GM12878 (cell line): ENCODE results near the gene SLAMF1. TPM values are rescaled to one million over a fixed set of nuclear protein-coding genes. Genes with fewer than 3 reads are reported as not detected.

ENCODE experiments used
- ATF3 ChIP-seq: IDR thresholded peaks from 2 replicates; pipeline ENCODE4 v1.6.1; 2011; ENCODE audit warnings: low read depth, mild to moderate bottlenecking, low read length, moderate library complexity, borderline replicate concordance; ENCODE audit errors: extremely low read depth
- BCL11A ChIP-seq: IDR thresholded peaks from 2 replicates; pipeline ENCODE4 v1.6.1; 2011; ENCODE audit warnings: low read depth, low read length
- BMI1 ChIP-seq: fragments of 450-650 bp; IDR thresholded peaks from 2 replicates; pipeline ENCODE4 v1.6.1; 2016; ENCODE audit warnings: mild to moderate bottlenecking, moderate library complexity, borderline replicate concordance
- CBFB ChIP-seq: IDR thresholded peaks from 2 replicates; pipeline ENCODE4 v1.6.1; 2016; ENCODE audit warnings: antibody characterized with exemption, low read depth
- E2F8 ChIP-seq: fragments of 450-650 bp; IDR thresholded peaks from 2 replicates; pipeline ENCODE4 v1.6.1; 2018; ENCODE audit warnings: mild to moderate bottlenecking, low read depth, moderate library complexity; ENCODE audit not compliant: partially characterized antibody
- EGR1 ChIP-seq, 2 experiments: IDR thresholded peaks; 1 replicate in 1 of 2; 2 replicates in 1 of 2; pipeline ENCODE4 v1.6.1; 2011 to 2012; ENCODE audit warnings: low read depth in 2 of 2, low read length in 2 of 2, borderline replicate concordance in 1 of 2, mild to moderate bottlenecking in 1 of 2, moderate library complexity in 1 of 2
- ELK1 ChIP-seq: IDR thresholded peaks from 2 replicates; pipeline ENCODE4 v1.6.1; 2012; ENCODE audit warnings: low read depth, low read length, improper control_type of control experiment
- HDGF ChIP-seq: fragments of 450-650 bp; IDR thresholded peaks from 2 replicates; pipeline ENCODE4 v1.6.1; 2016; ENCODE audit warnings: antibody characterized with exemption
- IKZF2 ChIP-seq, 2 experiments: fragments of 450-650 bp; IDR thresholded peaks; 2 replicates each; pipeline ENCODE4 v1.6.1; 2017; ENCODE audit warnings: mild to moderate bottlenecking in 2 of 2, moderate library complexity in 2 of 2
- IRF4 ChIP-seq: IDR thresholded peaks from 2 replicates; pipeline ENCODE4 v1.6.1; 2011; ENCODE audit warnings: low read depth, low read length
- IRF5 ChIP-seq: fragments of 450-650 bp; IDR thresholded peaks from 2 replicates; pipeline ENCODE4 v1.6.1; 2017; ENCODE audit warnings: borderline replicate concordance
- JUNB ChIP-seq: IDR thresholded peaks from 2 replicates; pipeline ENCODE4 v1.6.1; 2016; ENCODE audit warnings: antibody characterized with exemption, mild to moderate bottlenecking
- KAT2A ChIP-seq: conservative IDR thresholded peaks from 2 replicates; pipeline ENCODE4 v1.6.1; 2011; ENCODE audit warnings: low read depth, low read length; ENCODE audit not compliant: control insufficient read depth
- KDM1A ChIP-seq: fragments of 200-600 bp; sonication (generic); IDR thresholded peaks from 2 replicates; pipeline ENCODE4 v1.6.1; 2016; ENCODE audit warnings: borderline replicate concordance
- MYC ChIP-seq: IDR thresholded peaks from 2 replicates; pipeline ENCODE4 v1.6.1; 2011; ENCODE audit warnings: mild to moderate bottlenecking, low read length, moderate library complexity, inconsistent platforms; ENCODE audit not compliant: insufficient read depth, insufficient replicate concordance, insufficient read length, severe bottlenecking
- NR2C1 ChIP-seq: fragments of 450-650 bp; IDR thresholded peaks from 2 replicates; pipeline ENCODE4 v1.6.1; 2017; ENCODE audit warnings: antibody characterized with exemption, mild to moderate bottlenecking, moderate library complexity
- NRF1 ChIP-seq: conservative IDR thresholded peaks from 2 replicates; pipeline ENCODE4 v1.6.1; 2011; ENCODE audit warnings: mild to moderate bottlenecking, low read depth, low read length, improper control_type of control experiment
- TAF1 ChIP-seq: IDR thresholded peaks from 2 replicates; pipeline ENCODE4 v1.6.1; 2011; ENCODE audit warnings: mild to moderate bottlenecking, low read depth, low read length, borderline replicate concordance
- TBL1XR1 ChIP-seq: IDR thresholded peaks from 2 replicates; pipeline ENCODE4 v1.6.1; 2012; ENCODE audit warnings: low read depth, low read length, improper control_type of control experiment
- ZBED1 ChIP-seq: IDR thresholded peaks from 2 replicates; pipeline ENCODE4 v1.6.1; 2016; ENCODE audit warnings: borderline replicate concordance
- ZBTB4 ChIP-seq: fragments of 450-650 bp; formaldehyde crosslinking; IDR thresholded peaks from 2 replicates; pipeline ENCODE4 v1.4.0; 2022; ENCODE audit warnings: mild to moderate bottlenecking, moderate library complexity
- polyA plus RNA-seq, 11 experiments: library from polyadenylated mRNA; depleted of rRNA in 4 of 11; unstranded in 6 of 11; stranded (reverse) in 5 of 11; fragments of >200 nt; fragmentation: Nextera tagmentation in 4 of 11; fragmentation: Illumina TruSeq in 1 of 11; extraction: Ambion mirVana in 4 of 11; extraction: Trizol in 1 of 11; gene quantifications; 1 replicate in 1 of 11; 2 replicates in 10 of 11; pipeline versions ENCODE4 v1.2.1 to v1.2.3, GENCODE V29; 2011 to 2016; ENCODE audit warnings: inconsistent platforms in 2 of 11, missing spikeins in 2 of 11, low read depth in 1 of 11
- total RNA-seq, 4 experiments: library from RNA; depleted of rRNA in 3 of 4; stranded (reverse); fragments of >200 nt in 3 of 4; fragmentation: Illumina TruSeq in 1 of 4; extraction: Trizol in 1 of 4; gene quantifications; 2 replicates each; pipeline versions ENCODE4 v1.2.1 to v1.2.3, GENCODE V29; 2013 to 2021

The SLAMF1 gene
- total and polyA plus RNA-seq, 10 of the 15 experiments (the other 5 are each of a cell fraction or from before 2014, with no cell fraction given), result 87.3 to 260 (median 131) TPM

GRCh38 chr1:160621633-160622413, 25.0 kb downstream of the SLAMF1 start (continued):
- no peak for TF ChIP-seq ELK1
- TF ChIP-seq MYC, result no peak
- no peak for TF ChIP-seq TBL1XR1
- no peak for TF ChIP-seq KAT2A
- no peak for TF ChIP-seq TAF1
- TF ChIP-seq EGR1 (IDR thresholded peaks at IDR 0.05; ENCODE audit: borderline replicate concordance in 1 of 2, low read depth in 2 of 2, low read length in 2 of 2), result no peak
- TF ChIP-seq E2F8, result peak; percentile 41
- TF ChIP-seq IRF5, result peak; percentile 52; the same call in 1 of the 2 replicates
- TF ChIP-seq KDM1A, result no peak
- peak; percentile 46; the same call in 1 of the 2 replicates for TF ChIP-seq ZBED1
- TF ChIP-seq IRF4, result no peak
- TF ChIP-seq NR2C1, result no peak
- peak; percentile 78 to 79 for TF ChIP-seq IKZF2 (IDR thresholded peaks at IDR 0.05)
- TF ChIP-seq ZBTB4 (CRISPR knock-in tag), result no peak
- no peak for TF ChIP-seq JUNB
- TF ChIP-seq HDGF, result peak; percentile 92; the same call in 1 of the 2 replicates
- no peak for TF ChIP-seq ATF3
- TF ChIP-seq BCL11A, result peak; percentile 9; the same call in 1 of the 2 replicates
- no peak for TF ChIP-seq NRF1
- no peak for TF ChIP-seq BMI1
- no peak for TF ChIP-seq CBFB
